ENCODE measurements around the gene KCNMB3. TPM values are rescaled to one million over a fixed set of nuclear protein-coding genes. Genes with fewer than 3 reads are reported as not detected.
"Not testable (repeated sequence)": the region's sequence is repeated elsewhere in the genome, so short reads cannot be mapped to it uniquely, and the experiment has no call there.

The KCNMB3 gene
- total and polyA plus RNA-seq, 2 experiments from 2014 or later: 2.7 to 3.2 TPM

DNA sequence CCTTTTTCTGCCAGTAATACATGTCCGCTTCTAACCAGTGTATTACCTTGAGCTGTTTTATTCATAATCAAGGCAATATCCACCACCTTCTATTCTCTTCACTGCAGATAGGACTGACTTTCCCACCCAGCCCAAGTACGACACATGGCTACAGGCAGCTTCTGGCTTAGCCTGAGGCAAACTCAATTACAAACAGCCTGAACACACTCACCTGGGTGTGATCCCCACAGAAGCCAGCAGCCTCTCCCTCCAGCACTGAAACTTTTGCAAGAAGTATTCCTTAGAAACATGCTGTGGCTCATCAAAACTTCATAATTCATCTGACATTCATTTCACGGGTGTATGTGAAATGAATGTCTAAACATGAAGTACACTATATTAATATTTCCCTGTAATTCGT is 13.5 kb upstream of the KCNMB3 start:
- TF ChIP-seq CTCF (IDR thresholded peaks at IDR 0.05; ENCODE audit: low read depth, low read length): no peak
- no peak for DNase-seq (ENCODE audit: low read depth in 1 of 2, low spot score in 1 of 2)
- Histone ChIP-seq H3K4me1 (ENCODE audit: low read depth) (peaks cover 5% of the 10 kb centered on the region), H3K27ac (no peak overlapping the region), H3K9me3 (ENCODE audit: low read depth) (no peaks in the 10 kb centered on the region), H3K4me3 (no peak overlapping the region), H3K27me3 (no peaks in the 10 kb centered on the region), H3K36me3 (no peaks in the 10 kb centered on the region)

GRCh38 chr3:179263134-179263533 is 12.2 kb upstream of the KCNMB3 start:
- no peak for TF ChIP-seq CTCF (IDR thresholded peaks at IDR 0.05; ENCODE audit: low read depth, low read length)
- no peak for DNase-seq (ENCODE audit: low read depth in 1 of 2, low spot score in 1 of 2)
- Histone ChIP-seq H3K4me3 (no peak overlapping the region), H3K27ac (no peak overlapping the region), H3K4me1 (ENCODE audit: low read depth) (no peaks in the 10 kb centered on the region), H3K27me3 (no peaks in the 10 kb centered on the region), H3K36me3 (no peaks in the 10 kb centered on the region), H3K9me3 (ENCODE audit: low read depth) (no peaks in the 10 kb centered on the region)

- H3K4me3 ChIP-seq: peak overlapping the region; percentile 48
- H3K27me3 ChIP-seq: no peaks in the 10 kb centered on the region
- no peak overlapping the region for H3K27ac ChIP-seq
- no peaks in the 10 kb centered on the region for H3K4me1 ChIP-seq (ENCODE audit: low read depth)
- TF ChIP-seq CTCF (IDR thresholded peaks at IDR 0.05; ENCODE audit: low read depth, low read length): no peak
- peak; percentile 77 to 81 for DNase-seq (ENCODE audit: low read depth in 1 of 2, low spot score in 1 of 2)
- H3K9me3 ChIP-seq (ENCODE audit: low read depth): no peaks in the 10 kb centered on the region
- H3K36me3 ChIP-seq: no peaks in the 10 kb centered on the region
Measured at GRCh38 chr3:179260949-179261765, 10.2 kb upstream of the KCNMB3 start.

DNA sequence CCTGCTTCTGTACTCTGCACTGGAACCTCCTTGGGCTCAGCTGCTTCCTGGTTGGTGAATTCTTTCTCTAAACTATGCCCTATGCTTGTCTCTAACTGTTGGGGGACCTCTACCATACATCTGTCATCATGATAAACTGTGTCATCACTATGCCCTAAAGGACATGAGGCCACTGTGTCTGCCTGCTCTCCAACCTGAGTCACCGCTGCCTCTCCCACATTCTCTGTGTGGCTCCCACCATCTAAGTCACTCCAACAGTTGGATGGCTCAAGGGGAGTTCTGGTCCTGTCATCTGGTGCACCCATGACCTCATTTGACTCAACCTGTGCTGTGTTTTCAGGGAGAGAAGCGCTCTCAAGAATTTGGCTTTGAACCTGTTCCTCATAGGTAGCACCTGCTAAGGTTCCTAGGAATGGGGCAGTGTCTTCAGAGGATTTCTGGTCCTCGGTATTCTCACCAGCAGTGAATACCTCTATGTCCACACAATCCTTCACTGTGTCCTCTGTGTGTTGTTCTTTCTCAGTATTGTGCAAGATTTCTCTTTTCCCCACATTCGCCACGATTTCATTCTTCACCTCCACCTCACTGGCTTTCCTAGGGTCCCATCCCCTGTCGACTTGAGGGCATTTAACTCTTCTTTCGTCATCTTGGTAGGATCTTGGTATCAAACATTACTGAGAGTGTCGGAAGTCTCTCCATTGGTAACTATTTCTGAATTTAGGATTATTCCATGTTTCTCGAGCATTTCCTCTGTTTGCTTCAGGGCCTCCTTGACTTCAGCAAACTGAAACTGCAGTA is 9.2 kb upstream of the KCNMB3 start:
- not testable (repeated sequence) for H3K9me3 ChIP-seq (ENCODE audit: low read depth); DNase-seq (ENCODE audit: low read depth in 1 of 2, low spot score in 1 of 2); H3K27ac ChIP-seq; H3K4me3 ChIP-seq; H3K36me3 ChIP-seq; H3K4me1 ChIP-seq (ENCODE audit: low read depth); H3K27me3 ChIP-seq

- no peak for TF ChIP-seq CTCF (IDR thresholded peaks at IDR 0.05; ENCODE audit: low read depth, low read length)
- H3K4me3 ChIP-seq: no peak overlapping the region
- H3K27me3 ChIP-seq: no peaks in the 10 kb centered on the region
- H3K27ac ChIP-seq: no peak overlapping the region
- H3K36me3 ChIP-seq: no peaks in the 10 kb centered on the region
- DNase-seq (ENCODE audit: low read depth in 1 of 2, low spot score in 1 of 2): no peak
- H3K9me3 ChIP-seq (ENCODE audit: low read depth): no peaks in the 10 kb centered on the region
- no peaks in the 10 kb centered on the region for H3K4me1 ChIP-seq (ENCODE audit: low read depth)
Measured at GRCh38 chr3:179258820-179259219, 7.9 kb upstream of the KCNMB3 start.

DNA sequence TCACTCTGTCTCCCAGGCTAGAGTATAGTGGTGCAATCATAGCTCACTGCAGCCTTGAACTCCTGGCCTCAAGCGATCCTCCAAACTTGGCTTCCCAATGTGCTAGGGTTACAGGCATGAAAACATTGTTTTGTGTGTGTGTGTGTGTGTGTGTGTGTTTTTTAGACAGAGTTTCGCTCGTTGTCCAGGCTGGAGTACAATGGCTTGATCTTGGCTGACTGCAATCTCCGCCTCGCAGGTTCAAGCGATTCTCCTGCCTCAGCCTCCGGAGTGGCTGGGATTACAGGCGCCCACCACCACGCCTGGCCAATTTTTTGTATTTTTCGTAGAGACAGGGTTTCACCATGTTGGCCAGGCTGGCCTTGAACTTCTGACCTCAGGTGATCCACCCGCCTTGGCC is 6.8 kb upstream of the KCNMB3 start:
- not testable (repeated sequence) for H3K4me1 ChIP-seq (ENCODE audit: low read depth); H3K27ac ChIP-seq; H3K9me3 ChIP-seq (ENCODE audit: low read depth); H3K36me3 ChIP-seq; H3K4me3 ChIP-seq; DNase-seq (ENCODE audit: low read depth in 1 of 2, low spot score in 1 of 2); H3K27me3 ChIP-seq
